ENCODE measurements around the gene FAM120B.

The FAM120B gene

GRCh38 chr6:170429450-170429849 lies 122.9 kb downstream of the FAM120B start:
- DNase-seq, result no peak

GRCh38 chr6:170433163-170434116 lies 126.9 kb downstream of the FAM120B start:
- DNase-seq, result no peak

- peak in 1 of 2 experiments; percentile 22 for DNase-seq
Measured at GRCh38 chr6:170434117-170434820, 127.7 kb downstream of the FAM120B start.

- DNase-seq, result no peak
Measured at GRCh38 chr6:170434821-170435155, 128.2 kb downstream of the FAM120B start.

DNA sequence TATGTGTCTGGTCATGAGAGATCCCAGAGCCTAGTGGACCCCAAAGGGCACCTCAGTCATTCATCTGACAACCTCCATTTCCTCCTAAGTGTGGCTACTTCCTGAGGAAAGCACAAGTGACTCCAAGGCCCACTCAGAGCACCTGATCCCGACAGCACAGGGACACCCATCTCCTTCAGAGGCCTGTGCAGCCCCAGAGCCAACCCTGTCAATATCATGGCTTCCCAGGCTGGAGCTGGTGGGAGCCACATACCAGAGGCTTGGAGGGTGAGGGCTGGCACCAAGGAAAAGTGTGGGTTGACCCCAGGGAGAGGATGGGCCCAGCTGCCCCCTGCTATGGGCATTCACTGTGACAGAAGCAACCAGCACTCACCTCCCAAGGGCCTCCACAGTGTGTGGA lies 129.2 kb downstream of the FAM120B start:
- DNase-seq, result no peak

DNA sequence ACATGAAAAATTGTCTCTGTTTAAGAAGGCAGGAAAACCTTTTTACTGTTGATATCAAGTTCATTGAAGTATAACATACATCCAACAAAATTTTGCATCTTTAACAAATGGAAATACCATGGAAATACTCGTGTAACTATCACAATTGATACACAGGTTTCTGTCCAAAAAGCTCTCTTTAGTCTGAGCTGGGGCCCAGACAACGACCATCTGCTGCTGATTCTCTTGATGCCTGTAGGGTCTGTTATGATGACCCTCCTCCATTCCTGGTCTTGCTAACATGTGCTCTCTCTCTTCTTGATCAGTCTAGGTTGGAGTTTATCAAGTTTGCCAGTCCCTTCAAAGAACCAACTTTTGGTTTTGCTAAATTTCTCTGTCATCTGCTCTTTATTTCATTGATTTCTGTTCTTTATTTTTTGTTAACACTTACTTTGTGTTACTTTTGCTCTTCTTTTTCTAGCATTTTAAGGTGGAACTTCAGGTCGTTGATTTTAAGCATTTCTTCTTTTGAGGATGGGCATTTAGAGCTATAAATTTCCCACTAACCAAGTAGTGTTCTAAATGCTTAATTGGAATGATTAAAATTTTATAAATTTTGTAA lies 129.8 kb downstream of the FAM120B start:
- DNase-seq, result no peak

- DNase-seq, result no peak
Measured at GRCh38 chr6:170437719-170438401, 131.3 kb downstream of the FAM120B start.

DNA sequence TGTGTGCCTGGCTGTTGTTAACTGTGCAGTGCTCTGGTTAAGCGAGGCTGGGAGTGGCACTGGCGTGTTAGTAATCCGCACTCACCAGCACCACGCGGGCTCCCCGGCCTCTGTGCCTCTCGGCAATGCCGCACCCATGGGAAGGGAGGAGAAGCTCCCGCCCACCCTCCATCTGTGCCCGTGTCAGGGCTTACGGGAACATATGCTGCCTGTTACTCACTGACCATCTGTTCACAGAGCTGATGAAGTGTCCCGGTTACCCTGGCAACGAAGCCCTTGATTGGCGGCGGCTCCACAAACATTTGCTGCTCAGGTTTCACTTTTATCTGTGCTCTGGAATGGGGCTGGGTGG lies 131.8 kb downstream of the FAM120B start:
- peak; percentile 86 to 91 for DNase-seq

GRCh38 chr6:170438861-170439260 lies 132.3 kb downstream of the FAM120B start:
- no peak for DNase-seq

GRCh38 chr6:170439366-170440361 lies 133.1 kb downstream of the FAM120B start:
- DNase-seq, result no peak

- no peak for DNase-seq
Measured at GRCh38 chr6:170440437-170440836, 133.9 kb downstream of the FAM120B start.

- no peak for DNase-seq
Measured at GRCh38 chr6:170441316-170441715, 134.8 kb downstream of the FAM120B start.

- DNase-seq, result no peak
Measured at GRCh38 chr6:170442596-170442995, 136.0 kb downstream of the FAM120B start.

DNA sequence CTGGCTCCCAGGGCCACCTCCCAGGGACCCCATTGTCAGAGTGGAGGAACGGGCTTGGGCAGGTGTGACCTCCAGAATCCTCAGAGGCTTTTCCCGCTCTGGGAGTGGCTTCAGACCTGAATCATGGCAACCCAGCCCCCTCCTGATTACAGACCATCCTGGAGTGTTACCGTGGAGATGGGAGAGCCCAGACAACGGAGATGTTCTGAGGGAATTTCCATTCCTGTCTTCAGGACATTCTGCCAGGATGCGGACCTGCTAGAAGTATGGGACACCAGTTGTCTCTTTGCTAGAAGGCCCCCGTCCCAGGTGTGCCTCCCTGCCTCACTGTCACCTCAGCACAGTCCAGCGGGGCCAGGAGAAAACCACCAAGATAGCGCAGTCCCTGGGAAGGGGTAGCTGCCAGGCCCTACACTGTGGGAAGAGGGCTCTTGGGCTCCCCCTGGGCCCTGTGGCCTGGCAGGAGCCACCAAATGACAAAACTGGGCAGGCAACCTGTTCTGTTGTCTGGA lies 136.6 kb downstream of the FAM120B start:
- DNase-seq, result no peak

GRCh38 chr6:170444056-170444591 lies 137.6 kb downstream of the FAM120B start:
- peak; percentile 28 to 57 for DNase-seq

DNA sequence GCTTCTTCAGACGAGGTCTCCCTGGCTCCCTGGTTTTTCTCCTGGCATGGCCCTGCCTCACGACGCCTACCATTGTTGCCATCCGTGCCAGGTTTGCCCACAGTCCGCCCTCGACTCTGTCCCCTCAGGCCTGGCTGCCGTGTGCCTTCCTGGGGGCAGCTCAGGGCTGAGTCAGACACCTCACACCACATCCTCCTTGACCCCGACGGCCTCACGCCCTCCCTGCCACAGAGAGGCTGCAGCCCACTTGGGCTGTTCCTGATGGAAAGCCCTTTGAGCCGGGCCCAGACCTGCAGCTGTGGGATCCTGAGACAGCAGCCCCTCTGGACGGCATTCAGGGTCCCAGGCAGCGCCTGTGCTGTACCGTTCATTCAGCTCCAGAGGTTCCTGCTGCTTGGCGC lies 138.3 kb downstream of the FAM120B start:
- no peak for DNase-seq

DNA sequence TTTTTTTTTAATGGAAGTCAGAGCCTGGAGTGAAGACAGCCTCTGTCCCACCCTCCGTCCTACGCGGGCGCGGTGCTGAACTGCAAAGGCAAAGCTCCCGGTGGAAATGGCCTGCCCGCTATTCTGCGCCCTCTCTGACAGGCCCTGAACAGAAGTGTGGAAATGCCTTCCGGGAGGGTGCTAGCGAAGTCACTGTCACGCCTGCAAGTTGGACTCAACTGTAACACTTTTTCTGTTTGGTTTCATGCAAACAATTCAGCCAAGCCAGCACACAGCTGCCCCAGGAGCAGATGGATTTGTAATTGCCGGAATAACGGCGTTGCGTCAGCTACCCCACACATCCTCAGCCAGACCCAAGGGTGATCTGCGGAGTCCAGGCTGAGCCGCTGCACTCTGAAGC lies 138.9 kb downstream of the FAM120B start:
- no peak for DNase-seq

DNA sequence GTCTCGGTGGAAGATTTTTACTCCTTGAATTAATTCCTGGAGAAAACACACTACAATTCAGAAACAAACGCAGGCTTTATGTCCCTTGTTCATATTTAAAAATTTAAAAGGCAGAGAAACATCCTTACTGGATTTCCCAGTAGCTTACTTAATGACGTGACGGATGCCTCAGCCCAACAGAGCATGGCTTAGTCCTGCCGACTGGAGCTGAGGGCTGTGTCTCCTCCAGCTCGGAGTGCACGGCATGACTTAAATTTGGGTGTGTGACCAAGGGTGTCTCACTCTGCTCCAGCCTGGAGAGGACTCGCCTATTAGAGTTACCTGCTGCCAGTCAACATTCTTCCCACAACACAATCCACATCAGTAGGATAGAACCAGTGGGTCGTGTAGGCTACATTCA lies 139.4 kb downstream of the FAM120B start:
- no peak for DNase-seq

DNA sequence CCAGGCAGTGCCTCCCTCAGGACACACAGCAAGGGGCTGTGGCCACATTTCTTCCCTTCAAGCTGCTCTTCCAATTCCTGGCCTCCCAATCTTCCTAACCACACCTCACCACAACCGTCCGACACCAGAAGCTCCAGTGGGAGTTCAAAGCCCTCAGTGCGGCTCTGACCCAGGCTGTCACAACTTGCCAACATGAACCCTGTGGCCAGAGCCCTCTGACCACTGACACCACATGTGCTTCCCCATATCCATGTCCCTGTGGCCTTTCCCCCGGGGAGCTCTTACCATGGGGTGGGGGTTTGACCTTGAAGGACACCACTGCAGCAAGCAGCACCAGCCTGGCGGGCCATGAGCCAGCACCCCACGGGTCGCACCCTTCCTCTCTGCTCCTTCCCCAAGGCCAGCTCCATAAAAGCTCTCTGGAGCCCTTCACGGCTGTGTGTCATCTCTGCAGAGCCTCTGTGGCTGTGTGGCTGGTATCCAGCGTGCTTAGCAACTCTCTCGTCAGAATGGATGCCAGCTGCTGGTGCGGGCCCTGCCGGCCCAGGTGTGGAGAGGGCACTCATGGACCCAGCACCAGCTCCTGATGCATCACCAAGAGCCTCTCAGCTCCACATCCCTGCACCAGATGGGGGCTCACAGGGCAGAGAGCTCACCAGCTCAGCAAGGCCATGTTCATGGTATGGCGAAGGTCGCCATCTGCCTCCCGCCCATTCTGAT lies 140.4 kb downstream of the FAM120B start:
- DNase-seq, result no peak

GRCh38 chr6:170447561-170447930 lies 141.0 kb downstream of the FAM120B start:
- no peak for DNase-seq

GRCh38 chr6:170448317-170448716 lies 141.8 kb downstream of the FAM120B start:
- DNase-seq, result no peak

Data from NCI-H187 (cell line).